SK-N-SH (cell line): ENCODE data around the gene CDH12. TPM values are rescaled to one million over a fixed set of nuclear protein-coding genes. Genes with fewer than 3 reads are reported as not detected.

ENCODE experiments used
- CTCF ChIA-PET: fragments of 300-600, 350-600 bp; formaldehyde crosslinking; extraction: SDS; loops from one replicate; lab custom pipeline; 2021; lab: Yijun Ruan, JAX
- POLR2A ChIA-PET: fragments of 350-600 bp; sonication (Branson Sonifier 250); formaldehyde crosslinking; extraction: SDS; loops from one replicate; lab custom pipeline; 2020; ENCODE audit warnings: antibody characterized with exemption, inconsistent platforms; lab: Yijun Ruan, JAX
- DNase-seq: peaks from one replicate; pipeline ENCODE4 v3.0.0; 2012
- H2AFZ ChIP-seq: fragments of 200-600 bp; sonication (generic); 2 replicates; pipeline ENCODE4 v1.8.1; 2016; ENCODE audit warnings: antibody characterized with exemption, mild to moderate bottlenecking, low read depth
- H3F3A ChIP-seq: fragments of 200-600 bp; sonication (generic); replicated peaks from 2 replicates; pipeline ENCODE3; 2016; ENCODE audit warnings: antibody characterized with exemption, mild to moderate bottlenecking; ENCODE audit not compliant: insufficient read depth
- H3K27ac ChIP-seq, 2 experiments: fragments of 200-500 bp in 1 of 2; fragments of 200-600 bp in 1 of 2; sonication (Bioruptor generic) in 1 of 2; sonication (generic), shearing (Covaris generic) in 1 of 2; 2 replicates each; pipeline versions ENCODE4 v1.5.1 to v1.6.1; 2014 to 2016; ENCODE audit warnings: low read depth in 2 of 2, inconsistent platforms in 1 of 2, low read length in 1 of 2, mild to moderate bottlenecking in 1 of 2, mixed read lengths in 1 of 2
- H3K27me3 ChIP-seq: fragments of 200-600 bp; sonication (generic), shearing (Covaris generic); 2 replicates; pipeline ENCODE4 v1.6.1; 2016; ENCODE audit warnings: mixed run types; ENCODE audit not compliant: insufficient read depth
- H3K36me3 ChIP-seq, 2 experiments: fragments of 200-500 bp in 1 of 2; fragments of 200-600 bp in 1 of 2; sonication (Bioruptor generic) in 1 of 2; sonication (generic) in 1 of 2; replicated peaks in 1 of 2; 2 replicates each; pipeline versions ENCODE3 to v1.5.1; 2014 to 2016; ENCODE audit warnings: low read length in 1 of 2, mild to moderate bottlenecking in 1 of 2; ENCODE audit not compliant: insufficient read depth in 2 of 2, control insufficient read depth in 1 of 2
- H3K4me1 ChIP-seq, 2 experiments: fragments of 200-500 bp in 1 of 2; fragments of 200-600 bp in 1 of 2; sonication (Bioruptor generic) in 1 of 2; sonication (generic), shearing (Covaris generic) in 1 of 2; 2 replicates each; pipeline versions ENCODE4 v1.5.1 to v1.6.1; 2014 to 2016; ENCODE audit warnings: low read depth in 1 of 2, low read length in 1 of 2, mixed run types in 1 of 2; ENCODE audit not compliant: insufficient read depth in 2 of 2, control insufficient read depth in 1 of 2
- H3K4me2 ChIP-seq: fragments of 200-600 bp; sonication (generic), shearing (Covaris generic); 2 replicates; pipeline ENCODE4 v1.6.1; 2017; ENCODE audit warnings: mixed run types
- H3K4me3 ChIP-seq, 2 experiments: fragments of 200-500 bp in 1 of 2; fragments of 200-600 bp in 1 of 2; sonication (Bioruptor generic) in 1 of 2; sonication (generic), shearing (Covaris generic) in 1 of 2; 2 replicates each; pipeline versions ENCODE4 v1.5.1 to v1.8.1; 2014 to 2016; ENCODE audit warnings: low read depth in 2 of 2, inconsistent platforms in 1 of 2, low read length in 1 of 2, mild to moderate bottlenecking in 1 of 2, mixed read lengths in 1 of 2, moderate library complexity in 1 of 2
- H3K79me2 ChIP-seq: fragments of 200-600 bp; sonication (generic); 2 replicates; pipeline ENCODE4 v1.8.1; 2017; ENCODE audit warnings: mild to moderate bottlenecking; ENCODE audit not compliant: insufficient read depth
- H3K9ac ChIP-seq: fragments of 200-600 bp; sonication (generic); 2 replicates; pipeline ENCODE4 v1.6.1; 2017; ENCODE audit warnings: mixed run types
- H3K9me2 ChIP-seq: fragments of 200-600 bp; sonication (generic); 2 replicates; pipeline ENCODE4 v1.6.1; 2017; ENCODE audit warnings: mixed run types
- H3K9me3 ChIP-seq: fragments of 200-600 bp; sonication (generic); 2 replicates; pipeline ENCODE4 v1.6.1; 2017; ENCODE audit warnings: mixed run types, mild to moderate bottlenecking, moderate library complexity
- H4K20me1 ChIP-seq: fragments of 200-600 bp; sonication (generic); 2 replicates; pipeline ENCODE4 v1.6.1; 2017; ENCODE audit warnings: mild to moderate bottlenecking, mixed run types; ENCODE audit not compliant: insufficient read depth
- ELF1 ChIP-seq: IDR thresholded peaks from 2 replicates; pipeline ENCODE4 v1.4.0; 2012
- EP300 ChIP-seq, 2 experiments: IDR thresholded peaks; 2 replicates each; pipeline versions ENCODE4 v1.4.0 to v1.6.1; 2012; ENCODE audit warnings: borderline replicate concordance in 1 of 2, low read depth in 1 of 2, low read length in 1 of 2
- FOSL2 ChIP-seq: IDR thresholded peaks from 2 replicates; pipeline ENCODE4 v1.4.0; 2012; ENCODE audit warnings: low read depth, mild to moderate bottlenecking, moderate library complexity, borderline replicate concordance
- FOXJ3 ChIP-seq: sonication (generic); formaldehyde crosslinking; IDR thresholded peaks from 2 replicates; pipeline ENCODE4 v1.5.1; 2020; ENCODE audit warnings: mild to moderate bottlenecking, missing genetic modification reagents
- FOXM1 ChIP-seq: IDR thresholded peaks from 2 replicates; pipeline ENCODE4 v1.4.0; 2012; ENCODE audit warnings: low read depth, mild to moderate bottlenecking
- GABPA ChIP-seq: IDR thresholded peaks from 2 replicates; pipeline ENCODE4 v1.4.0; 2012; ENCODE audit warnings: low read depth, mild to moderate bottlenecking
- GATA2 ChIP-seq: sonication (generic); formaldehyde crosslinking; IDR thresholded peaks from 2 replicates; pipeline ENCODE4 v1.5.0; 2020; ENCODE audit warnings: mild to moderate bottlenecking, missing genetic modification reagents
- JUND ChIP-seq: IDR thresholded peaks from 2 replicates; pipeline ENCODE4 v1.4.0; 2012
- MEF2A ChIP-seq: IDR thresholded peaks from 2 replicates; pipeline ENCODE4 v1.4.0; 2012; ENCODE audit warnings: low read depth, borderline replicate concordance
- MXI1 ChIP-seq: IDR thresholded peaks from 2 replicates; pipeline ENCODE4 v1.6.1; 2012; ENCODE audit warnings: mild to moderate bottlenecking, low read depth, low read length, improper control_type of control experiment
- NRF1 ChIP-seq: IDR thresholded peaks from 2 replicates; pipeline ENCODE4 v1.6.1; 2012; ENCODE audit warnings: low read depth, mild to moderate bottlenecking, low read length
- RXRA ChIP-seq: IDR thresholded peaks from 2 replicates; pipeline ENCODE4 v1.4.0; 2012; ENCODE audit warnings: low read depth, mild to moderate bottlenecking, borderline replicate concordance
- SMC3 ChIP-seq: IDR thresholded peaks from 2 replicates; pipeline ENCODE4 v1.6.1; 2012; ENCODE audit warnings: low read depth, low read length, improper control_type of control experiment
- TAF1 ChIP-seq: IDR thresholded peaks from 2 replicates; pipeline ENCODE4 v1.6.1; 2012; ENCODE audit warnings: low read depth, mild to moderate bottlenecking, low read length, moderate library complexity, borderline replicate concordance
- polyA plus RNA-seq, 3 experiments: library from polyadenylated mRNA; depleted of rRNA; stranded (reverse); fragments of >200 nt; gene quantifications; 2 replicates each; pipeline ENCODE4 v1.2.3, GENCODE V29; 2012
- TF ChIP-seq, protein P1 (sequence below): IDR thresholded peaks from 2 replicates; pipeline ENCODE4; 2012
- TF ChIP-seq, protein P2 (sequence below): IDR thresholded peaks from 2 replicates; pipeline ENCODE4 v1.4.0; 2012; ENCODE audit warnings: low read depth, borderline replicate concordance
- TF ChIP-seq, protein P3 (sequence below): IDR thresholded peaks from 2 replicates; pipeline ENCODE4 v1.6.1; 2012; ENCODE audit warnings: mild to moderate bottlenecking, low read depth, low read length, moderate library complexity
- TF ChIP-seq, protein P4 (sequence below): IDR thresholded peaks from 2 replicates; pipeline ENCODE4 v1.4.0; 2012; ENCODE audit warnings: low read depth, borderline replicate concordance
- TF ChIP-seq, protein P5 (sequence below): fragments of 150-350 bp; IDR thresholded peaks from 2 replicates; pipeline ENCODE4 v1.6.1; 2017; ENCODE audit warnings: antibody characterized with exemption, low read length, low read depth, borderline replicate concordance
- TF ChIP-seq, protein P6 (sequence below): IDR thresholded peaks from 2 replicates; pipeline ENCODE4 v1.4.0; 2012; ENCODE audit warnings: low read depth

CDH12 gene
- polyA plus RNA-seq, 1 of the 3 experiments (the other 2 are of a cell fraction) = not detected

DNA sequence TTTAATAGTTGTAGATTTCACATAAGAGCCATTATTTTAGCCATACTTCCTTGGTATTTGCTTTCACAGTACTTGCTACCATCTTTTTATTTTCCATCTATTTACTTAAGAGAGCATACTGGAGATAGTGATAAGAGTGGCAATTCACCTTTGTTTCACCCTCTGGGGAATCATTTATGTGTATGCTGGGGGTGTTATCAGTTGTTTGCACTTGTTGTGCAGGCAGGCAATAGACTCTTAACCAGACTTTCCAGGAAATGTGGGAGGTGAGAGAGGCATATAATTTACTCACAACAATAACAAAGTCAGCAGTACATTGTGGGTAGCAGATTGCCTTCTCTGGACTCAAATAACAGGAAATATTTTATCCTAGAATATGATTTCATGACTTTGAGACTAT is 1018.3 kb downstream of the CDH12 start:
- H3K79me2 ChIP-seq = no peaks in the 10 kb centered on the region
- ChIA-PET CTCF (no interaction called here), POLR2A (no interaction called here)
- no peaks in the 10 kb centered on the region for H3K36me3 ChIP-seq
- DNase-seq = no peak
- no peak overlapping the region for H2AFZ ChIP-seq
- H3K27me3 ChIP-seq = no peaks in the 10 kb centered on the region
- H3F3A ChIP-seq = no peaks in the 10 kb centered on the region
- H4K20me1 ChIP-seq = no peaks in the 10 kb centered on the region
- no peak overlapping the region for H3K27ac ChIP-seq
- H3K4me1 ChIP-seq = no peaks in the 10 kb centered on the region
- H3K4me2 ChIP-seq = no peak overlapping the region
- TF ChIP-seq, protein P1, sequence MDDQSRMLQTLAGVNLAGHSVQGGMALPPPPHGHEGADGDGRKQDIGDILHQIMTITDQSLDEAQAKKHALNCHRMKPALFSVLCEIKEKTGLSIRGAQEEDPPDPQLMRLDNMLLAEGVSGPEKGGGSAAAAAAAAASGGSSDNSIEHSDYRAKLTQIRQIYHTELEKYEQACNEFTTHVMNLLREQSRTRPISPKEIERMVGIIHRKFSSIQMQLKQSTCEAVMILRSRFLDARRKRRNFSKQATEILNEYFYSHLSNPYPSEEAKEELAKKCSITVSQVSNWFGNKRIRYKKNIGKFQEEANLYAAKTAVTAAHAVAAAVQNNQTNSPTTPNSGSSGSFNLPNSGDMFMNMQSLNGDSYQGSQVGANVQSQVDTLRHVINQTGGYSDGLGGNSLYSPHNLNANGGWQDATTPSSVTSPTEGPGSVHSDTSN = no peak
- TF ChIP-seq FOXM1 (no peak), FOSL2 (no peak), GABPA (no peak), RXRA (no peak), TAF1 (no peak), EP300 (IDR thresholded peaks at IDR 0.05; ENCODE audit: borderline replicate concordance in 1 of 2, low read depth in 1 of 2, low read length in 1 of 2) (no peak), FOXJ3 (CRISPR knock-in tag) (no peak), GATA2 (CRISPR knock-in tag) (no peak), NRF1 (no peak), MXI1 (no peak), ELF1 (no peak), MEF2A (no peak), SMC3 (no peak), JUND (no peak)
- TF ChIP-seq, protein P2, sequence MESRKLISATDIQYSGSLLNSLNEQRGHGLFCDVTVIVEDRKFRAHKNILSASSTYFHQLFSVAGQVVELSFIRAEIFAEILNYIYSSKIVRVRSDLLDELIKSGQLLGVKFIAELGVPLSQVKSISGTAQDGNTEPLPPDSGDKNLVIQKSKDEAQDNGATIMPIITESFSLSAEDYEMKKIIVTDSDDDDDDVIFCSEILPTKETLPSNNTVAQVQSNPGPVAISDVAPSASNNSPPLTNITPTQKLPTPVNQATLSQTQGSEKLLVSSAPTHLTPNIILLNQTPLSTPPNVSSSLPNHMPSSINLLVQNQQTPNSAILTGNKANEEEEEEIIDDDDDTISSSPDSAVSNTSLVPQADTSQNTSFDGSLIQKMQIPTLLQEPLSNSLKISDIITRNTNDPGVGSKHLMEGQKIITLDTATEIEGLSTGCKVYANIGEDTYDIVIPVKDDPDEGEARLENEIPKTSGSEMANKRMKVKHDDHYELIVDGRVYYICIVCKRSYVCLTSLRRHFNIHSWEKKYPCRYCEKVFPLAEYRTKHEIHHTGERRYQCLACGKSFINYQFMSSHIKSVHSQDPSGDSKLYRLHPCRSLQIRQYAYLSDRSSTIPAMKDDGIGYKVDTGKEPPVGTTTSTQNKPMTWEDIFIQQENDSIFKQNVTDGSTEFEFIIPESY = no peak
- TF ChIP-seq, protein P3, sequence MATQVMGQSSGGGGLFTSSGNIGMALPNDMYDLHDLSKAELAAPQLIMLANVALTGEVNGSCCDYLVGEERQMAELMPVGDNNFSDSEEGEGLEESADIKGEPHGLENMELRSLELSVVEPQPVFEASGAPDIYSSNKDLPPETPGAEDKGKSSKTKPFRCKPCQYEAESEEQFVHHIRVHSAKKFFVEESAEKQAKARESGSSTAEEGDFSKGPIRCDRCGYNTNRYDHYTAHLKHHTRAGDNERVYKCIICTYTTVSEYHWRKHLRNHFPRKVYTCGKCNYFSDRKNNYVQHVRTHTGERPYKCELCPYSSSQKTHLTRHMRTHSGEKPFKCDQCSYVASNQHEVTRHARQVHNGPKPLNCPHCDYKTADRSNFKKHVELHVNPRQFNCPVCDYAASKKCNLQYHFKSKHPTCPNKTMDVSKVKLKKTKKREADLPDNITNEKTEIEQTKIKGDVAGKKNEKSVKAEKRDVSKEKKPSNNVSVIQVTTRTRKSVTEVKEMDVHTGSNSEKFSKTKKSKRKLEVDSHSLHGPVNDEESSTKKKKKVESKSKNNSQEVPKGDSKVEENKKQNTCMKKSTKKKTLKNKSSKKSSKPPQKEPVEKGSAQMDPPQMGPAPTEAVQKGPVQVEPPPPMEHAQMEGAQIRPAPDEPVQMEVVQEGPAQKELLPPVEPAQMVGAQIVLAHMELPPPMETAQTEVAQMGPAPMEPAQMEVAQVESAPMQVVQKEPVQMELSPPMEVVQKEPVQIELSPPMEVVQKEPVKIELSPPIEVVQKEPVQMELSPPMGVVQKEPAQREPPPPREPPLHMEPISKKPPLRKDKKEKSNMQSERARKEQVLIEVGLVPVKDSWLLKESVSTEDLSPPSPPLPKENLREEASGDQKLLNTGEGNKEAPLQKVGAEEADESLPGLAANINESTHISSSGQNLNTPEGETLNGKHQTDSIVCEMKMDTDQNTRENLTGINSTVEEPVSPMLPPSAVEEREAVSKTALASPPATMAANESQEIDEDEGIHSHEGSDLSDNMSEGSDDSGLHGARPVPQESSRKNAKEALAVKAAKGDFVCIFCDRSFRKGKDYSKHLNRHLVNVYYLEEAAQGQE = no peak
- TF ChIP-seq, protein P4, sequence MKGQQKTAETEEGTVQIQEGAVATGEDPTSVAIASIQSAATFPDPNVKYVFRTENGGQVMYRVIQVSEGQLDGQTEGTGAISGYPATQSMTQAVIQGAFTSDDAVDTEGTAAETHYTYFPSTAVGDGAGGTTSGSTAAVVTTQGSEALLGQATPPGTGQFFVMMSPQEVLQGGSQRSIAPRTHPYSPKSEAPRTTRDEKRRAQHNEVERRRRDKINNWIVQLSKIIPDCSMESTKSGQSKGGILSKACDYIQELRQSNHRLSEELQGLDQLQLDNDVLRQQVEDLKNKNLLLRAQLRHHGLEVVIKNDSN = no peak
- TF ChIP-seq, protein P5, sequence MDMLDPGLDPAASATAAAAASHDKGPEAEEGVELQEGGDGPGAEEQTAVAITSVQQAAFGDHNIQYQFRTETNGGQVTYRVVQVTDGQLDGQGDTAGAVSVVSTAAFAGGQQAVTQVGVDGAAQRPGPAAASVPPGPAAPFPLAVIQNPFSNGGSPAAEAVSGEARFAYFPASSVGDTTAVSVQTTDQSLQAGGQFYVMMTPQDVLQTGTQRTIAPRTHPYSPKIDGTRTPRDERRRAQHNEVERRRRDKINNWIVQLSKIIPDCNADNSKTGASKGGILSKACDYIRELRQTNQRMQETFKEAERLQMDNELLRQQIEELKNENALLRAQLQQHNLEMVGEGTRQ = no peak
- TF ChIP-seq, protein P6, sequence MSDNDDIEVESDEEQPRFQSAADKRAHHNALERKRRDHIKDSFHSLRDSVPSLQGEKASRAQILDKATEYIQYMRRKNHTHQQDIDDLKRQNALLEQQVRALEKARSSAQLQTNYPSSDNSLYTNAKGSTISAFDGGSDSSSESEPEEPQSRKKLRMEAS = no peak
- H3K4me3 ChIP-seq = no peak overlapping the region
- no peaks in the 10 kb centered on the region; the same call in 1 of the 2 replicates for H3K9me3 ChIP-seq
- H3K9ac ChIP-seq = no peak overlapping the region
- H3K9me2 ChIP-seq = no peaks in the 10 kb centered on the region; the same call in 1 of the 2 replicates
